GM18499 (cell line): ENCODE measurements around the gene SMG1.
"Not testable (repeated sequence)": the region's sequence is repeated elsewhere in the genome, so short reads cannot be mapped to it uniquely, and the experiment has no call there.

Experiments used
- ATAC-seq: cut with Tn5 transposase; IDR thresholded peaks from one replicate; pipeline ENCODE4 v1.9.1; 2021; ENCODE audit warnings: moderate number of reproducible peaks; ENCODE audit not compliant: insufficient read depth, unreplicated experiment

Gene SMG1

GRCh38 chr16:18802767-18803343, 123.4 kb downstream of the SMG1 start:
- no peak for ATAC-seq

DNA sequence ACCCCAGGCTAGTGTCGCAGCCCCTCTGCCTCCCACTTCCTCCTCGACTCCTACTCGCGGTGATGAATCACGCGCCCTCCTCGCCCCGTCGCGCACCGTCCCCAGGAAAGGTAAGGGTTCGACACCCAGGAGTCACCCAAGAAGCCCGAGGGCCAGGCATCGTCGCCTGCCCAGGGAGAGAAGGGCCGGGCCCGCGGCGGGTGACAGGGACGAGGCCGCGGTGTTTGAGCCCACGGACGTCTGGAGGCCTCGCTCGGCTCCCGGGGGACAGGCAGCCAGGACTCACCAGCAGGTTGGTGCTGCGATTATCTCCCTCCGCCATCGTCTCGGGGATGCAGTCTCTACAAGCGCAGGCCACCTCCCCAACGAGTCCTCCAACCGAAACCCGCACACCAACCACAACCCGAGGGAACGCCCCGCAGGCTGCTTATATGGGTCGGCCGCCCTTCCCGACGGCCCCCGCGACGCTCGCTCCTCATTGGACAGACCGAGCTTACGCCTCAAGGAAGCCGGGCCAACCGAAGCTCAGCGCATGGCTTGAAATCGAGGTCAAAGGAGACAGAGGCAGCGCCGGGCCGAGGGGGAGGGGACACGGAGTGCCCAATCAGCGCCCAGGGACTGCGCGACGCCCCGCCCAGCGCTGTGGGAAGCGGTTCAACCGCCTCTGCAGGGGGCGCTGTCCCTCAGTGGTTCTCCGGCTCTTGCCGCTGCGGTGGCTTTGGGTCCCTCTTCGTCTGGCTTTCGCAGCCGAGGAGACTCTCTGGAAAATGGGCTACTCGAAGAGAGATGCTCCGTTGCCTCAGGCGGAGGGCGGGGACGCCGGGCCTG, 124.8 kb downstream of the SMG1 start, which contains the start of gene ARL6IP1:
Gene ARL6IP1, minus strand, starts transcription at position 405 of the 828 bp plus-strand sequence. Its CDS starts 83 bp downstream, at position 322.
- peak; percentile 86 for ATAC-seq

DNA sequence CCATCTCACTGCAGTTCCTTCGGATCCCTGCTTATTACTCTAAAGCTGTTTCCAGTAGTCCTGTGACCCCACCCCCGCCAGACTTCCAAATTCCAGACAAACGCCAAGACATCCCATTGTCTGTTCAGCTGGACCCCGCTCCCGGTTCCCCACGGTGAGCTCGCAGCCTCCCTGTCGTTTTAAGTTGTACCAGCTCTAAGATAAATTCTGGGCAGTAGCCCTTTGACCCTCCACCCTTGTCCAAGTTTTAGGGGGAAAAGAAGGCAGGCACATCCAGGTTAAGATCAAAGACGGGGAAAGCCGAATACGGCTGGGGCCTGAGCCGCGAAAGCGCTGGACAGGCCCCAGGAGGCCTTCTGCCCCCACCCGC, 125.4 kb downstream of the SMG1 start:
- no peak for ATAC-seq

DNA sequence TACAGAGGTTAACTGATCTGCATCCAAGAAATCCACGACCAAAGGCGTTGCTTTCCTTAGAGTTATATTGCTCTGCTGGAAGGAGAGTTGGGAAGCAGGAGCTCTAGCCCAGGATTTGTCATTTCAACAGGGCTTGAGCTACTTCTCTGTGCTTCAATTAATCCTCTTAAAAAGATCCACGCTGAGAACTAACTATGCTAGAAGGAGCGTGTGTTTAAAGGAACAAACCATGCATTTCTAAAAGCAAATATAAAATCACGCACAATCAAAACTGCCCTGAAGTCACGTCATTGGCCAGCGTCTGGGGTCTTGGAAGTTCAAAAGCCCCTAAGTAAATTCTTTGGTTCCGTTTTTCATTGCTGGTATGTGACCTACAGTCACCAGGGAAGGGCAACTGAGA, 125.9 kb downstream of the SMG1 start:
- ATAC-seq = no peak

GRCh38 chr16:18799500-18799899, 126.7 kb downstream of the SMG1 start:
- ATAC-seq = no peak

DNA sequence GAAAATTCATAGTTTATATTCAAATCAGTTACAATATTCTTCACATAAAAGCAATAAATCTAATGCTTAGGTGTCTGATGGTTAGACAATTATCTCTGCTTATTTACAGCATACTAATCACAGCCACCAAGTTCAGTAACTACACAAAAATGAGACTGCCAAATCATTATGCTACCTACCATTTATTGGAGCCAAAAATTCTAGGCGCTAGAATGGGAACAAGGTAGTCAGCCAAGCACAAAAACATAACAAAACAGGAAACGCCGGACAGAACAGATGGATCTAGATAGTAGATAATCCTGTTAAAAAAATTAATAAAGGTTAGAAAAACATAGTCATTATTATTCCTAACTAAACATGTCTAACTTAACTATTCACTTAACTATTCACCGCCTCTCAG, 128.5 kb downstream of the SMG1 start:
- no peak for ATAC-seq

GRCh38 chr16:18796377-18796776, 129.8 kb downstream of the SMG1 start:
- no peak for ATAC-seq

DNA sequence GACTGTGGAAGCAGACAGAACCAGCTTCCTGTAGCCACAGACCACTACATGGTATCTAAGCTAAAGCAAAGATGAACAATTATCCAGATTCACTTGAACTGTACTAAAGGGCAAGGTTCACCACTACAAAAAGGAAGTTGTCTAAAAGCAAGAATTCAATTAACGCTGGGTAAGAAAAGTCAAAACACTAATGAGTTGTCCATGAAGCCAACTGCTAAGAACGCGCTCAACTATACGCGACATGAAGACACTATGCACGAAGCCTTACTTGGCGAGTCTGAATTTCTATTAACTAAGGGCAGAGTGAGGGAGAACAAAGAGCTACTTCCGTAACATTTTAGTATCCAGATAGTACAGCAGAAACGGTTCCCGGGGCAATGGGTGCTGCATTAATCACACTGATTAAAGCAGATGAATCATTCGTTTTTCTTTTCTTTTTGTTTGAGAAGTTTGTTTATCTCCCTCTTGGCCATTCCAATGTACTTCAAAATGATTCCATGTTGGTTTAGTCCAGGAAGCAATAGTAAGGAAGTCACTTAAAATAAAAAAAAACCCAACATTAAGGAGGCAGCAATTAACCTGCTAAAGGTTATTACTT, 133.3 kb downstream of the SMG1 start:
- no peak for ATAC-seq

- peak; percentile 72 for ATAC-seq
Measured at GRCh38 chr16:18789850-18790706, 136.1 kb downstream of the SMG1 start, which contains the start of gene RPS15A. Gene RPS15A, minus strand, starts transcription at chr16:18790334. Its CDS starts 1,221 bp downstream, at chr16:18789113.

- ATAC-seq = no peak
Measured at GRCh38 chr16:18789515-18789849, 136.7 kb downstream of the SMG1 start.

DNA sequence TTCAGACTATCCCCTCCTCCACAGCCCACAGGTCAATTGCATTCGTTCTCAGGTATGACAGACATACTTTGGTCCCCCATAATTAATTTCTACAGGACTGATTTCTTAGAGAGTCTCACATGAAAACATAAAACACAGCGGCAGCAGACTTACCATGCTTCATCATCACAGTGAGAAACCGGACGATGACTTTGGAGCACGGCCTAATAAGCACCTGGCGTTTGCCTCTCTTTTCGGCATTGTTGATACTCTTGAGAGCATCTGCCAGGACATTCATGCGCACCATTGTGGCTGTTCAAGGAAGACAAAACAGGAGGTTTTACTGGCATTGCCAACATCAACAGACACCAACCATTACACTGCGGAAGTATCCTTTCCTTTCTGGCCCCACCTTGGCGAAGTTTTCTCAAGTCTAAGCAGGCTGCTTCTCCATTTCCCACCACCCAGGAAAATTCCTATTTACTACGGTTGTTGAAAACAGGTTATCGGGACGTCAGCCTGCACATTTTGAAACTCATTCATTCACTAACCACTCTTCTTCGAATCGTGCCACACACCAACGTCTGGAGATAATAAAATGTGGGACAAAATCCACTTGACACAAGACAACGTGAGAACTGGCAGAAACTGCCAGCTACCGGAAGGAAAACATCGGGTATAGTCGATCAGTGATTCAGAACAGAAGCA, 137.2 kb downstream of the SMG1 start:
- no peak for ATAC-seq

- no peak for ATAC-seq
Measured at GRCh38 chr16:18784917-18785623, 141.1 kb downstream of the SMG1 start.

GRCh38 chr16:18783430-18784341, 142.5 kb downstream of the SMG1 start:
- no peak for ATAC-seq

- ATAC-seq = no peak
Measured at GRCh38 chr16:18782697-18783429, 143.3 kb downstream of the SMG1 start.

- not testable (repeated sequence) for ATAC-seq
Measured at GRCh38 chr16:18781232-18781631, 145.0 kb downstream of the SMG1 start.

- ATAC-seq = not testable (repeated sequence)
Measured at GRCh38 chr16:18780460-18781026, 145.7 kb downstream of the SMG1 start.

DNA sequence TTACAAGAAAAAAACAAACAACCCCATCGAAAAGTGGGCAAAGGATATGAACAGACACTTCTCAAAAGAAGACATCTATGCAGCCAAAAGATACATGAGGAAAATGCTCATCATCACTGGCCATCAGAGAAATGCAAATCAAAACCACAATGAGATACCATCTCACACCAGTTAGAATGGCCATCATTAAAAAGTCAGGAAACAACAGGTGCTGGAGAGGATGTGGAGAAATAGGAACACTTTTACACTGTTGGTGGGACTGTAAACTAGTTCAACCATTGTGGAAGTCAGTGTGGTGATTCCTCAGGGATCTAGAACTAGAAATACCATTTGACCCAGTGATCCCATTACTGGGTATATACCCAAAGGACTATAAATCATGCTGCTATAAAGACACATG, 148.5 kb downstream of the SMG1 start:
- not testable (repeated sequence) for ATAC-seq
